DLD1 (cell line): ENCODE data around the gene KRT80.

Experiments used
- in situ Hi-C: cut with HindIII; loops from 2 replicates; pipeline ENCODE4 v1.10.0; 2017; ENCODE audit warnings: low sequenced_read_pairs

Gene KRT80

DNA sequence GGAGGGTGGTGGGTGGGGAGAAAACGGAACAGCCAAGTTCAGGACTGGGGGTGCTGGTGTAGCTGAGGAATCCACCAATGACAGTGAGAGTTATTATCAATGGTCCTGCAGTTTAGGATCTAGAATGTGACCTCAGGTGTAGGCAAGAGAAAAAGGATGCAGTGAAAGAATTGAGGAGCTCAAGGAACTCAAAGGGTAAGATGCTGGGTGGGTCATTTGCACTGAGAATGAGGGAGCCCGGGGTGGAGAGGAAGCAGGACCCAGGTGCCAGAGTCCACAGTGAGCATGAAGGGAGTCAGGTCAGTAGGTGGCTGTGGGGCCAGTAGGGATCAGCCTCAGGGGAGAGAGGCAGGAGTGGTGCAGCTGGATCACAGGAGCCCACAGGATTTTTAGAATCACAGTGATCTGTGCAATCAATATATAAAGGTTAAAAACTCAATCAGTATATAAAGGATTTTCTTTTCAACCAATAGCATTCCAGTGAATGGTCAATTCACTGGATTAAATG, 38.1 kb upstream of the KRT80 start:
- in situ Hi-C loops = loop anchor here (10.0 kb wide), 1 partner anchor 55 kb away; no protein-coding TSS in a partner anchor

GRCh38 chr12:52228931-52229330, 37.1 kb upstream of the KRT80 start:
- in situ Hi-C loops = loop anchor here (10.0 kb wide), 1 partner anchor 54 kb away; no protein-coding TSS in a partner anchor

- in situ Hi-C loops = loop anchor here (10.0 kb wide), 1 partner anchor 54 kb away; no protein-coding TSS in a partner anchor
Observed at GRCh38 chr12:52228366-52228765, 36.6 kb upstream of the KRT80 start.

- in situ Hi-C loops = loop anchor here (10.0 kb wide), 1 partner anchor 53 kb away; no protein-coding TSS in a partner anchor
Observed at GRCh38 chr12:52227606-52228166, 35.9 kb upstream of the KRT80 start.

DNA sequence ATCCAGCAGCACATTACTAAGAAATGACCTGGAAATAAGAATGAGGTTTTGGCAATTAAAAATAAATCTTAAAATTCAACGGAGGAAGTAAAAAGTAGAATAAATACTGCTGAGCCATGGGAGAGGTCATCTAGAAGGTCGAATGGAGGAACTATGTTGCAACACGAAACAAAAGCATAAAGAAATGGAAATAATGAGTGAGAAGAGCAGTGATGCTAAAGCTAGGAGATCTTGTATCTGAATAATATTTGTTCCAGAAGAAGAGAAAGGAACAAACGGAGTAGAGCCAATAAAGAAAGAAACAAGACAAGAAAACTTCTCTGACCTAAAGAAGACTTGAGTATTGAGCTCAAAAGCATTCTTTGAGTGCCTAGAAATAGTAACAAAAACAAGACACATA, 34.6 kb upstream of the KRT80 start:
- in situ Hi-C loops = loop anchor here (10.0 kb wide), 1 partner anchor 52 kb away; no protein-coding TSS in a partner anchor

DNA sequence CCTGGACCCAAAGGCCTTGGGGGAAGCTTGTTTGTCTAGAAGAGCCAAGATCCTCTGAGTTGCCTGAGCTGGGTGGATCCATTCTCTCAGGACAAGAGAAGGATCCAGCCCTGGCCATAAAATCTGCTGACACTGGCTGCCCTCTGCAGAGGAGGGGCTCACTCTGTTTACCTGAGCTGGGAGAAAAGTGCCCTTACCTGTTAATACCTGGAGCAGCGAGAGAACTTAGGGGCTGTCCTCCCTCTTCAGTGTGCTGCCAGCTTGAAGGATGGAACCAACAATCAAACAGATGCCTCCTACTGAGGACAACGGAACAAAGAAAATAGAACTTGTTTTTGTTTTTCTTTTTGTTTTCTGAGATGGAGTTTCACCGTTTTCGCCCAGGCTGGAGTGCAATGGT, 33.9 kb upstream of the KRT80 start:
- in situ Hi-C loops = loop anchor here (10.0 kb wide), 1 partner anchor 51 kb away; no protein-coding TSS in a partner anchor

DNA sequence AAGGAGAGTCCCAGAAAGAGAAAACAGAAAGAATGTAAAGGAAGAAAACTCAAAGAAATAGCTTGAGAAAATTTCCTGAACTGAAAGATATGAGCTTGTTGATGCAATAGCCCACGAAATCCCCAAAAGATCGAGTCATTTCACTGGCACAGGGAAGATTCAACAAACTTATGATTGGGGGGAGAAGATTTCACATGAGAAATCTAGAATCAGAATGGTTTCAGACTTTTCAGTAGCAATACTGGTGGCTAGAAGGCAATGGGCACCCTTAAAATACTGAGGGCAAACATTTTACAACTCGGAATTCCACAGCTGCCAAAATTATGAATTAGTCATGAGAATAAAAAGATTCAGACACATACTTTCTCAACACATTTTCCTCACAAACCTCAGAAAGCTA, 32.3 kb upstream of the KRT80 start:
- in situ Hi-C loops = loop anchor here (10.0 kb wide), 1 partner anchor 49 kb away; no protein-coding TSS in a partner anchor

DNA sequence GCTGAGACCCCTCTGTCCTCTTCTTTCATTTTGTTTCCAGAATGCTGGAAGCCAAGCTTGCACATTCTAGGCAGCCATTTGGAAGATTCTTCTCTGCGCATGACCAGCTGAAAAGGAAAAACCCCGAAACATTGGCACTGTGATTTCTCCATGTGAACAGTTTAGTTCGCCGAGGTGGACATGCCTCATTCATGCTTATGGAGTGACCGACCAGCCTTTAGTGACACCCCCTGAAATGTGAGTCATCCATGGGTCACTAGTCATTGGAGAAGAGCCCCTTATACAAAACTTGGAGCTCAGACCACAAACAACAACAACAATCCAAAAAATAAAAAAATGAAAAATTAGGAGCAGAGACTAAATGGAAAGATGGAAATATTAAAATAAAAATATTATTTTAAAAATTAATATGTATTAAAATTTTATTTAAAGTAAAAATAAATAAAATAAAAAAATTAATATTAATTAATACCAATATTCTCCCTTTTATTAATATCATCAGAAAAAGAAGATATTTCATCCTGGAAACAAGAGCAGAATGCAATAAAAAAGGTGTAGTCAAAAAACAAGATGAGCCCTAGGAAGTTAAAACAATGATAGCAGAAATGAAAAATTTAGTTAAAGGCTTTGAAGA, 31.7 kb upstream of the KRT80 start:
- in situ Hi-C loops = loop anchor here (10.0 kb wide), 1 partner anchor 49 kb away; no protein-coding TSS in a partner anchor

- in situ Hi-C loops = loop anchor here (10.0 kb wide), 1 partner anchor 48 kb away; no protein-coding TSS in a partner anchor
Observed at GRCh38 chr12:52222692-52223091, 30.9 kb upstream of the KRT80 start.

DNA sequence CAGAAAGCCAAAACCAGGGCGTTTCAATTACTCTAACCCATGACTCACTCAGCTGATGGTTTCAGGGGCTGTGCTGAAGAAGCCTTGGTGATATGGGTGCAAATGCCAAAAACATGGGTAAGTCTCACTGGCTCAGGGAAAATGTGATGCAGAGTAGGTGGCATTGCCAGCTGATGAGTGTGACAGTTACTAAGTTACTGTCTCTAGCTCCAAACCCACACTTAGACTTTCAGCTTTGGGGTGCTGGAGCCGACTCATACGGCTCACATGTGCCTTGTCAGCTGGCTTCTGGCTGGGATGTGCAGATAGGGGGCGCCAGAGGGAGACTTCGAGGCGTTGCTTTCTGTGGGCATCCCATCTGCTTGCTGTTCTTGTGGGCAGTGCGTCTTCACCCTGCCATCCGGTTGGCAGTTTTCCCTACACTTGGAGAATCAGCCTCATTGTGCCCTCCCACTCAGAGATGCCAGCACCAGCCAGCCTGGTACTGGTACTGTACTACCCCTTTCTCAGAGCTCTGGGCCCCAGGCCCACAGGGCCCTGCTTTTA, 30.2 kb upstream of the KRT80 start:
- in situ Hi-C loops = loop anchor here (10.0 kb wide), 1 partner anchor 47 kb away; no protein-coding TSS in a partner anchor

DNA sequence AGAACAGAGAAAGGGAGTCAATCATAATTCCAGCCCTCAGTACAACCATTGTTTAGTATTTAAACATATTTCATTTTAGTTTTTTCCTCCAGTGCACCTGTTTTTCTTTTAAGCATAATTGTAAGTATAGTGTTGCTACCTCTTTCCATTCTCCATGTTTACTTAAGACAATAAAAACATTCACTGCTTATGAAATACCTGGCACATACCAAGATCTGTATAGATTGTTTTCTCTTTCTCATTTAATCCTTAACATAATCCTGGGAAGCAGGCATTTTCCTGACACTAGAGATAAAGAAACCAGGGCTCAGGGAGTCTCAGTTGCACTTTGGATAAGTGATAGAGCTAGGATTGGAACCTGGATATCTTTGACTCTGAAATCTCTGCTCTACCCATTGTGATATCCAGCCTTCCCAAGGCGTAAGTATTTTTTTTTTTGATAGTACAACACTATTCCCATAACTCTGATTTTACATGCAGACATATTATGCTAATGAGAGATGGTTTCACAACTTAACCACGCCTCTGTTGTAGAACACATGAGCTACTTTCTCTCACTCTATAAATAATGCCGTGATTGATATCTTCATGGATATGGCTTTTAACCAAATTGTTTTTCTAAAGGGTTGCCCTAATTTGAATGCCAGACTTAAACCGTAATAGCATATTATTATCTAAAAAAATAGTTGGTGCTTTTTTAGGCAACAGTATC, 29.4 kb upstream of the KRT80 start:
- in situ Hi-C loops = loop anchor here (10.0 kb wide), 1 partner anchor 46 kb away; no protein-coding TSS in a partner anchor

DNA sequence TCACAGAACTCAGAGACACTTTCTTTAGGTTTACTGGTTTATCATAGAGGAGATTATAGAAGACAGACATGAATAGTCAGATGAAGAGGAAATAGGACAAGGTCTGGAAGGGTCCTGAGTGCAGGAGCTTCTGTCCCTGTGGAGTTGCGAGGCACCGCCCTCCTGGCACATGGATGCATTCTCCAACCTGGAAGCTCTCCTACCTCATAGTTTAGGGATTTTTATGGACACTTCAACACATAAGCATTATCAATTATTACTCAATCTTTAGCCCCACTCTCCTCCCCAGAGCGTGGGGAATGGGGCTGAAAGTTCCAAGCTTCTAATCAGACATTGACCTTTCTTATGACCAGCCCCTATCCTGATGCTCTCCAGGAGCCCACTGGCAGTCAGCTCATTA, 28.7 kb upstream of the KRT80 start:
- in situ Hi-C loops = loop anchor here (10.0 kb wide), 1 partner anchor 46 kb away; no protein-coding TSS in a partner anchor

GRCh38 chr12:52218001-52218400, 26.2 kb upstream of the KRT80 start:
- in situ Hi-C loops = loop anchor here (10.0 kb wide), 1 partner anchor 67 kb away; no protein-coding TSS in a partner anchor

DNA sequence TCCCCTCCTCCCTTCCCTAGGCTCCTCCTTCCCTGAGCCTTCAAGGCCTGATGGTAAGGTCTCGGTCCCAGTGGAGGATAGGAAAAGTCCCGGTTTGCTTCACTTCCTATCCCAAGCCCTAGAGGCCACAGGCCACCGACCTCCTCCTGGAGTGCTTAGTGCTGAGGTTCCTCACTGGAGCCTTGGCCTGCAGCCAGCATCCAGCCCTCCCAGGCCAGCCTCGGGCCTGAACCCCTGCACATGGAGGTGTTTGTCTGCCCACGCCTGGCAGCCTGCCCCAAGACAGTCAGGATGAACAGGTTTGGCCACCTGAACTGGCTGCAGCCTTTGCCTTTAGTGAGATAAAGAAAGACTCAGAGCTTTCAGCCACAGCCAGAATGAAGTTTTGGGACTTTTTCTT, 25.4 kb upstream of the KRT80 start:
- in situ Hi-C loops = loop anchor here (10.0 kb wide), 1 partner anchor 68 kb away; no protein-coding TSS in a partner anchor

- in situ Hi-C loops = loop anchor here (10.0 kb wide), 1 partner anchor 68 kb away; no protein-coding TSS in a partner anchor
Observed at GRCh38 chr12:52216807-52217206, 25.0 kb upstream of the KRT80 start.

DNA sequence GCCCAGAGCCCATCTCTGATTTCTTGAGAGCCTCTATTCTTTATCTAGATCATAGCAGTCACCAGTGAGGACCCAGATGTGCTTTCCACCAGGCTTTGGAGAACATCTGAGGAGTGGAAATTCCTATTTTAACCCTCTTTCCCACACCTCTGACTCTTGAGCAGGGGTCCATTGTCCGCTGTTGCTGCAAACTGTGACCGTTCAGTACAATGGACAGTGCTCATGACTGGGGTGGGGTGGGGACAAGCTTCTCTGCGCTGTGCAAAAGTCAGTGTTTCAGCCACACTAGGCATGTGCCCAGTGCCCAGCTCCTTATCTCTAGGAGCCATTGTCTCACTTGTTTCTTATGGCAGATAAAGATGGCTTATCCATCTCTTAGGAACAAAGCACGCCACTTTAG, 24.3 kb upstream of the KRT80 start:
- in situ Hi-C loops = loop anchor here (10.0 kb wide), 1 partner anchor 69 kb away; no protein-coding TSS in a partner anchor

DNA sequence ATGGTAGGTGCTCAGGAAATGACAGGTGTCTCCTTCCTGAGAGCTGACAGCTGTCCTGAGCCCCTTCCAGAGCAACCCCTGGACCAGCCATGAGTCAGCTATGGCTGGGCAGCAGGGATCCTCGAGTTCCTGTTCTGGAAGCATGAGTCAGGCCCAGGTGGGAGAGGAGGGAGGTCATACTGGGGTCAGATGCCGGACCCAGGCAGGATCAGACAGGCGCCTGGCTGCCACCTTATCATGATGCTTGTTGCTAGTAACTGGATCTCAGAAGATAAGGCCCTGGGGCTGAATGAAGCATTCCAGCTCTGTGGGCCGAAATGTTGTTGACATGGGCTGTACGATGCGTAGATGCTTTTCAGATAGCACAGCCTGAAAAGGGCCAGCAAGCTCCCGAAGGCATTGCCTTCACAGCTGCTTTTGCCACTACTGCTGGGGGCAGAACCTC, 23.8 kb upstream of the KRT80 start:
- in situ Hi-C loops = loop anchor here (10.0 kb wide), 1 partner anchor 69 kb away; no protein-coding TSS in a partner anchor

DNA sequence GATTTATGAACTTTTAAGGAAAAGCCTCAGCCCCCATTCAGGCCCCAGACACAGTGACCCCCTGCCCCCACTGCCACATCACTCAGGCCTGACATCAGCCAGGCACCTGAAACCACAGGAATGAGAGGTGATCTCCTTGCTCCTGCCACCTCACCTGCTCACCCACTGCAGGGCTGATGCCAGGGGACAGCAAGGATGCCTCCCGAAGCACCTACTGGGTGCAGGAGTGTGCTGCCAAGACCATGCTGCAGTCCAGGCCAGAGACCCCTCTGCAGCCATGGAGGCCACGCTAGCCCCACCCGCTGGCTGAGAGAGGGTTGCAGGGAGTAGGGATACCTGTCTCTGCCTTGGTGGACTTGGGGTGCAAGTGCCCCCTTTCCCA, 22.6 kb upstream of the KRT80 start:
- in situ Hi-C loops = loop anchor here (10.0 kb wide), 1 partner anchor 70 kb away; no protein-coding TSS in a partner anchor

DNA sequence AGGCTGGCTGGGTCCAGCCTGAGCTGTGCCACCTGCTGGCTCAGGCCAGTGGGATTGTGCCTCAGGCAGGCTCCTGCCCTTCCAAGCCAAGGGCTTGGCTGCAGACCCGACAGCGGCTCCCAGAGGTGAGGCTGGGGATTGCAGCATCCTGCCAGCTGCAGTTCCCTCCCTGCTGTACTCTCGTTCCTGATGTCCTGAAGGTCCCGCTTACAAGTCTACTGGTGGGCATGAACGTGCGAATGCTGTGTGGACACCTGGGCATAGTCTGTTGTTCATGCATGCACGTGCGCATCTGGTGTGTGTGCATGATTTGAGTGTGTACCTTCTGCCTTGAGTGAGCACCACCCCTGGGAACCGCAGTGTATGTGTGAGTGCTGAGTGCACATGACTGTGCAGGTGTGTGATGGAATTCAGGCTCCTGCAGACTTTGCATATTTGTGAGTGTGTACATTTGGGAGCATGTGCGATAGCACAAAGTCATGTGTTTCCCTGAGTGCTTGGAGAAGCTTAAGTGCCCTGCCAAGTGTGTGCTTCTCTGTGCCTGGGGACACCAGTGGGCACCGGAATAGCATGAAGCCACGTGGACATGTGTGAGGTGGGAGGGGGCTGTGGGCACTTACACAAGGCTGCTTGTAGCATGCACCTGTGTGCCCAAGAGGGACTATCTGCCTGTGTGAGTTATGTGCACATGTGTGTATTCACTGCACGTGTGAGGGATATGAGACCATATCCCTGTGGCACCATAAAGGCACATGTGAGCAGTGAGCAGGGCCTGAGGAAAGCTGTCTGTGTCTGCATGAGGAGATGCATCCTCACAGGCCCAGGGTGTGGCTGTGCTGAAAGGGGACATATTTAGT, 22.0 kb upstream of the KRT80 start:
- in situ Hi-C loops = loop anchor here (10.0 kb wide), 1 partner anchor 71 kb away; no protein-coding TSS in a partner anchor
